Vagina (tissue), 2 donors: ENCODE measurements around the gene CYP26B1. TPM values are rescaled to one million over a fixed set of nuclear protein-coding genes. Genes with fewer than 3 reads are reported as not detected.

ENCODE experiments used
- DNase-seq, 2 donors: peaks; one replicate each; pipeline ENCODE4 v3.0.0-alpha.2; 2017; ENCODE audit errors: extremely low spot score in 2 of 2
- H3K27ac ChIP-seq: fragments of 200-600 bp; sonication (generic); one replicate; pipeline ENCODE4 v1.5.1; 2019
- H3K27me3 ChIP-seq: fragments of 200-600 bp; sonication (generic); one replicate; pipeline ENCODE4 v1.5.1; 2019
- H3K36me3 ChIP-seq, 2 donors: fragments of 200-600 bp; sonication (generic); one replicate each; pipeline ENCODE4 v1.5.1; 2017 to 2019
- H3K4me1 ChIP-seq: fragments of 200-600 bp; sonication (generic); one replicate; pipeline ENCODE4 v1.5.1; 2019
- H3K4me3 ChIP-seq, 2 donors: fragments of 200-600 bp; sonication (generic); 1 replicate in 1 of 2; 2 replicates in 1 of 2; pipeline ENCODE4 v1.5.1; 2016 to 2019
- H3K9me3 ChIP-seq: fragments of 200-600 bp; sonication (generic); one replicate; pipeline ENCODE4 v1.5.1; 2019
- POLR2A ChIP-seq, 2 donors: fragments of 450-650 bp; IDR thresholded peaks; one replicate each; pipeline ENCODE4 v1.6.1; 2017; ENCODE audit warnings: antibody characterized with exemption in 2 of 2, mild to moderate bottlenecking in 2 of 2, moderate library complexity in 2 of 2
- POLR2AphosphoS5 ChIP-seq, 2 donors: sonication (generic); formaldehyde crosslinking; IDR thresholded peaks; one replicate each; pipeline ENCODE4 v1.9.0; 2017; ENCODE audit warnings: antibody characterized with exemption in 2 of 2, mild to moderate bottlenecking in 2 of 2, low read depth in 1 of 2; ENCODE audit not compliant: insufficient read depth in 1 of 2
- intact Hi-C: fragments of 100-400 bp; cut with DNase I; formaldehyde crosslinking; loops from one replicate; pipeline ENCODE4 v1.15.1; 2023
- total RNA-seq: library from RNA; depleted of rRNA; stranded (reverse); fragments of >200 nt; gene quantifications from one replicate; pipeline ENCODE4 v1.2.3, GENCODE V29; 2016
- TF ChIP-seq, protein P1 (sequence below), 3 experiments: fragments of 450-650 bp in 2 of 3; fragments of 200-600 bp in 1 of 3; sonication (generic) in 1 of 3; IDR thresholded peaks; one replicate each; pipeline ENCODE4 v1.5.1; 2017 to 2019; ENCODE audit warnings: antibody characterized with exemption in 3 of 3, mild to moderate bottlenecking in 2 of 3, moderate library complexity in 2 of 3

The CYP26B1 gene
- total RNA-seq, 1 donor from 2014 or later: 6.9 TPM

DNA sequence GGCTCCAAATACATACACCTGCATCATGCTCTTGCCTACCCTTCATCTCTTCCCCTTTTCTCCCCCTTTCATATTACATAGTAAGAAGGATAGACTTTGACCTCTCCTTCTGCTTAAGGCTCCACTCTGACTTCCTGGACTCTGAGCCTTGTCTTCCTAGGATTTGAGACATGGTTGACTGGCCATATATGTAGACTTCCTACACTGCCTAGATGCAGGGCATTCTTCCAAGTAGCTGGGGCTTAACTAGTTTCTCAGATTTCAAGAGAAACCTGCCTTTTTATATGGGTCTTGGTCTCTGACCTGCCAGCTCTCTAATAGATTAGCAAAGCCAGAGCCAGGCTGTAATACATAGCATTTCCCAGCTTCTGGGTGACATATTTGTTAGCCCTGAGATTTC, 35.4 kb upstream of the CYP26B1 start:
- TF ChIP-seq POLR2A (IDR thresholded peaks at IDR 0.05) (no peak), POLR2AphosphoS5 (IDR thresholded peaks at IDR 0.05; ENCODE audit: insufficient read depth in 1 of 2, low read depth in 1 of 2) (no peak)
- TF ChIP-seq, protein P1, sequence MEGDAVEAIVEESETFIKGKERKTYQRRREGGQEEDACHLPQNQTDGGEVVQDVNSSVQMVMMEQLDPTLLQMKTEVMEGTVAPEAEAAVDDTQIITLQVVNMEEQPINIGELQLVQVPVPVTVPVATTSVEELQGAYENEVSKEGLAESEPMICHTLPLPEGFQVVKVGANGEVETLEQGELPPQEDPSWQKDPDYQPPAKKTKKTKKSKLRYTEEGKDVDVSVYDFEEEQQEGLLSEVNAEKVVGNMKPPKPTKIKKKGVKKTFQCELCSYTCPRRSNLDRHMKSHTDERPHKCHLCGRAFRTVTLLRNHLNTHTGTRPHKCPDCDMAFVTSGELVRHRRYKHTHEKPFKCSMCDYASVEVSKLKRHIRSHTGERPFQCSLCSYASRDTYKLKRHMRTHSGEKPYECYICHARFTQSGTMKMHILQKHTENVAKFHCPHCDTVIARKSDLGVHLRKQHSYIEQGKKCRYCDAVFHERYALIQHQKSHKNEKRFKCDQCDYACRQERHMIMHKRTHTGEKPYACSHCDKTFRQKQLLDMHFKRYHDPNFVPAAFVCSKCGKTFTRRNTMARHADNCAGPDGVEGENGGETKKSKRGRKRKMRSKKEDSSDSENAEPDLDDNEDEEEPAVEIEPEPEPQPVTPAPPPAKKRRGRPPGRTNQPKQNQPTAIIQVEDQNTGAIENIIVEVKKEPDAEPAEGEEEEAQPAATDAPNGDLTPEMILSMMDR (IDR thresholded peaks at IDR 0.05): no peak
- no peaks in the 10 kb centered on the region for H3K27me3 ChIP-seq
- H3K4me1 ChIP-seq: no peaks in the 10 kb centered on the region
- peaks cover 0 to 13% of the 10 kb centered on the region in 2 donors for H3K36me3 ChIP-seq
- intact Hi-C loops: no loop called here
- no peaks in the 10 kb centered on the region for H3K9me3 ChIP-seq
- no peak for DNase-seq
- H3K27ac ChIP-seq: no peak overlapping the region
- no peak overlapping the region for H3K4me3 ChIP-seq

DNA sequence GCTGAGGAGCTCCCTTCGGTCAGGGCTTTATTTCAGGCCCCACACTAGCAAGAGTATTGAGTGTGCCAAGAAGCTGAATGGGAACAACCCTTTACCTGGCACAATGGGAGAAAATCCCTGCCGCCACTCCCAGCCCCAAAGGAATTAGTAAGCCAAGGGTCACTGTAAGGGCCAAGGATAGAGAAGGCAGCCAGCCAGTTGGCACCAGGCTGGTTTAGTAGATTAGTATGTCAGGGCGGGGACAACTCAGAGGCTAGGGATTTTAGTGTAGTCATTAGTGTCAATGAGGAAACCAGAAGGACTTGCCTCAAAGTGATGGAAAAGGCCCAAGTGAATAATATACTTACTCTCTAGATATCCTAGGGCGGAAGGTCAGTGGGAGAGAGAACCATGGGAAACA, 34.9 kb upstream of the CYP26B1 start:
- Histone ChIP-seq H3K9me3 (no peaks in the 10 kb centered on the region), H3K27ac (no peak overlapping the region), H3K36me3 (peaks cover 0 to 17% of the 10 kb centered on the region in 2 donors), H3K27me3 (no peaks in the 10 kb centered on the region), H3K4me3 (no peak overlapping the region), H3K4me1 (no peaks in the 10 kb centered on the region)
- intact Hi-C loops: no loop called here
- TF ChIP-seq POLR2AphosphoS5 (IDR thresholded peaks at IDR 0.05; ENCODE audit: insufficient read depth in 1 of 2, low read depth in 1 of 2): no peak
- TF ChIP-seq POLR2A (IDR thresholded peaks at IDR 0.05): no peak
- TF ChIP-seq, protein P1 (IDR thresholded peaks at IDR 0.05): no peak
- no peak for DNase-seq

- Histone ChIP-seq H3K27ac (no peak overlapping the region), H3K9me3 (no peaks in the 10 kb centered on the region)
- TF ChIP-seq POLR2AphosphoS5 (IDR thresholded peaks at IDR 0.05; ENCODE audit: insufficient read depth in 1 of 2, low read depth in 1 of 2): no peak
- TF ChIP-seq POLR2A (IDR thresholded peaks at IDR 0.05): no peak
- TF ChIP-seq, protein P1 (IDR thresholded peaks at IDR 0.05): no peak
Measured at GRCh38 chr2:72181616-72182015, 34.0 kb upstream of the CYP26B1 start.

GRCh38 chr2:72180351-72180750, 32.7 kb upstream of the CYP26B1 start:
- TF ChIP-seq POLR2AphosphoS5 (IDR thresholded peaks at IDR 0.05; ENCODE audit: insufficient read depth in 1 of 2, low read depth in 1 of 2) (no peak), POLR2A (IDR thresholded peaks at IDR 0.05) (no peak)
- TF ChIP-seq, protein P1 (IDR thresholded peaks at IDR 0.05): no peak
- intact Hi-C loops: no loop called here

More at GRCh38 chr2:72181616-72182015, 34.0 kb upstream of the CYP26B1 start:
- H3K4me1 ChIP-seq: no peaks in the 10 kb centered on the region
- intact Hi-C loops: no loop called here
- no peak overlapping the region for H3K4me3 ChIP-seq
- H3K27me3 ChIP-seq: no peaks in the 10 kb centered on the region
- DNase-seq: no peak
- H3K36me3 ChIP-seq: peaks cover 0 to 17% of the 10 kb centered on the region in 2 donors

DNA sequence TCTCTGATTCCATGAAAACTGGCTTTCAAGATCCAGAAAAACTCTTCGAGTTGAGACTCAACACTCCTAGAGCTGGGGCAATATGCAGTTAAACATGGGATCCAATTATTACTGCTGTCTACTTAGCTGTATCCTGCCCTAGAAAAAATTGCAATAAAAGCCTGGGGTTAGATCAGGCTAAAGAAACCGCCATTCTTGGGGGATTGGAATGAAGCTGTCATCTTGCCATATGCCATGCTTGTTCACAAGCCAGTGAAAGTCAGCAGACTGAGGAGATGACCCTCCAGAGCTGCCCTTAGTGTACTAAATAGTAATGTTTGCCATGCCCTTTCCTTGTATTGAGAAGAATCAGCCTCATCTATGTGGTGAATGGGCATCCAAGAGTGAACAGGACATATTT, 30.9 kb upstream of the CYP26B1 start:
- peaks cover 0 to 17% of the 10 kb centered on the region in 2 donors for H3K36me3 ChIP-seq
- H3K27me3 ChIP-seq: no peaks in the 10 kb centered on the region
- no peaks in the 10 kb centered on the region for H3K9me3 ChIP-seq
- H3K27ac ChIP-seq: no peak overlapping the region
- DNase-seq: no peak
- intact Hi-C loops: no loop called here
- H3K4me1 ChIP-seq: no peaks in the 10 kb centered on the region
- TF ChIP-seq, protein P1 (IDR thresholded peaks at IDR 0.05): no peak
- TF ChIP-seq POLR2AphosphoS5 (IDR thresholded peaks at IDR 0.05; ENCODE audit: insufficient read depth in 1 of 2, low read depth in 1 of 2): no peak
- TF ChIP-seq POLR2A (IDR thresholded peaks at IDR 0.05): no peak
- no peak overlapping the region for H3K4me3 ChIP-seq

More at GRCh38 chr2:72180351-72180750, 32.7 kb upstream of the CYP26B1 start:
- no peaks in the 10 kb centered on the region for H3K9me3 ChIP-seq
- H3K36me3 ChIP-seq: peaks cover 0 to 17% of the 10 kb centered on the region in 2 donors
- H3K27me3 ChIP-seq: no peaks in the 10 kb centered on the region
- no peaks in the 10 kb centered on the region for H3K4me1 ChIP-seq
- DNase-seq: peak in 1 of 2 donors; percentile 60
- no peak overlapping the region for H3K27ac ChIP-seq
- H3K4me3 ChIP-seq: no peak overlapping the region
